Stimulated activated CD4-positive, alpha-beta T cell treated with anti-CD3 and anti-CD28 coated beads, Interleukin-15, amount 100 ng/mL, for 24 hours (primary cell): Measurements from ENCODE around the gene MC1R.
"Not testable (repeated sequence)": the region's sequence is repeated elsewhere in the genome, so short reads cannot be mapped to it uniquely, and the experiment has no call there.

Experiments
- DNase-seq: peaks from one replicate; pipeline ENCODE4 v3.0.0-alpha.2; 2020

MC1R gene

GRCh38 chr16:89965447-89966225, 47.0 kb downstream of the MC1R start:
- DNase-seq: no peak

GRCh38 chr16:89966756-89967155, 48.1 kb downstream of the MC1R start:
- DNase-seq: no peak

DNA sequence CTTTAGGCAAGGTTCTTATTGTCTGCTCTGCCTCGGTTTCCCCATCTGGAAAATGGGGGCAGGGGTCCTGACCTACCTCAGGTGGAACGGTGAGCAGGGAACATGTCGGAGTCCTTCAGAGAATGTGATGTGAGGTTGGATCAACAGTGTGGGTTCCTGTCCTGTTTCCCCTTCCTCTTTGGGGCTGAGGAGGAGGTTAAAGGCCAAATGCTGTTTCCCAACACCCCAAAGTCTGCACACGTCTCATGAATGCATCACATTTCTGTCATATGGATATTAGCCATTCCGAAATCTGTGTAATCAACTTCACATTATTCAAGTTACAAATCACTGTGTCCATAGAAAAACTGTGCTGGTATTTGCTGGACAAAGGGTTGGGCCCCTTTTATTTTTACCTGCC, 48.8 kb downstream of the MC1R start:
- not testable (repeated sequence) for DNase-seq

GRCh38 chr16:89968074-89968473, 49.4 kb downstream of the MC1R start:
- not testable (repeated sequence) for DNase-seq

DNA sequence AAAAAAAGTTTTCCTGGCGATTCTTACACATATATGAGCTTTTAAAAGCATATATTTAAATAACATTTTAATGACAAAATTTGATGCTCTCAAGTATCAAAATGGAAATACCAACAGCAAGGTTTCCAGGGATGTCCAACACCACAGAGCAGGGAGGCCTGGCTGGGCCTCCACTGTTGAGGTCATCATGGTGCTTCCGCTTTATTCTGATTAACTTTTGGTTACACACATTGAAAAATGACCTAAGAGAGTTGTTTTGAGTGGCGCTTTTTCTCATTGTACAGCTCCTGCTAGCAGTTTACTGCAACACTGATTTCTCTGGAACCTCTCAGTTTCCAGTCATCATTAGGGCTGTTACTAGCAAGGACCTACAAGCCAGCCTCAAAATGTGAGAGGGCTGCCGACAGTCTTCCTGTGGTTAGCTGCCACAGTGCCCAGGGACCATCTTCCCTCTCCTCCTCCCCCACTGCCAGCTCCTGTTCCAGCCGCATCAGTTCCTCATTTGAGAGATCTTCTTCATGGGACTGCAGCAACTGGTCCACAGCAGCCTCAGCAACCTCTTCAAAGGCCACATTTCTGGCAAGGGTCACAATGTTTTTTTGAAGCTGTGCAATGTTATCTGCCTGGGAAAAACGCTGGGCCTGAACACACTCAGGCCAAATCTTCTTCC, 51.2 kb downstream of the MC1R start:
- no peak for DNase-seq
